Stomach (tissue), 9 donors: ENCODE measurements around the gene USP6. TPM values are rescaled to one million over a fixed set of nuclear protein-coding genes. Genes with fewer than 3 reads are reported as not detected.
"Not testable (repeated sequence)": the region's sequence is repeated elsewhere in the genome, so short reads cannot be mapped to it uniquely, and the experiment has no call there.

Experiments
- DNase-seq, 2 donors: peaks; one replicate each; pipeline versions ENCODE4 v3.0.0 to v3.0.0-alpha.2; 2013 to 2019
- H3K27ac ChIP-seq, 5 donors: fragments of 200-600 bp in 4 of 5; sonication (generic) in 4 of 5; one replicate each; pipeline ENCODE4 v1.5.1; 2013 to 2019; ENCODE audit warnings: mild to moderate bottlenecking in 1 of 5, moderate library complexity in 1 of 5
- H3K27me3 ChIP-seq, 3 donors: fragments of 200-600 bp; sonication (generic); one replicate each; pipeline ENCODE4 v1.5.1; 2017 to 2019; ENCODE audit warnings: mixed run types in 1 of 3
- H3K36me3 ChIP-seq, 4 donors: fragments of 200-600 bp; sonication (generic); 1 replicate in 3 of 4; 2 replicates in 1 of 4; pipeline ENCODE4 v1.5.1; 2016 to 2019
- H3K4me1 ChIP-seq, 4 donors: fragments of 200-600 bp; sonication (generic); one replicate each; pipeline ENCODE4 v1.5.1; 2016 to 2019
- H3K4me3 ChIP-seq, 4 donors: fragments of 200-600 bp; sonication (generic) in 3 of 4; one replicate each; pipeline ENCODE4 v1.5.1; 2016 to 2019; ENCODE audit warnings: mild to moderate bottlenecking in 1 of 4
- H3K9me3 ChIP-seq, 4 donors: fragments of 200-600 bp; sonication (generic); one replicate each; pipeline ENCODE4 v1.5.1; 2016 to 2019
- CTCF ChIP-seq, 7 experiments: fragments of 450-650 bp in 4 of 7; fragments of 200-600 bp in 3 of 7; sonication (generic) in 3 of 7; IDR thresholded peaks; one replicate each; pipeline ENCODE4 v1.5.1; 2016 to 2019; ENCODE audit warnings: antibody characterized with exemption in 7 of 7, control low read depth in 2 of 7, mild to moderate bottlenecking in 1 of 7
- EP300 ChIP-seq: sonication (generic); formaldehyde crosslinking; IDR thresholded peaks from one replicate; pipeline ENCODE4 v1.6.1; 2017; ENCODE audit warnings: antibody characterized with exemption
- POLR2A ChIP-seq, 4 donors: fragments of 450-650 bp; IDR thresholded peaks; one replicate each; pipeline ENCODE4 v1.6.1; 2016; ENCODE audit warnings: antibody characterized with exemption in 4 of 4, control low read depth in 2 of 4, mild to moderate bottlenecking in 1 of 4, moderate library complexity in 1 of 4
- POLR2AphosphoS5 ChIP-seq, 3 donors: sonication (generic); formaldehyde crosslinking; IDR thresholded peaks; one replicate each; pipeline ENCODE4 v1.6.1; 2016; ENCODE audit warnings: antibody characterized with exemption in 3 of 3
- WGBS, 5 donors: extraction: QIAGEN DNeasy Blood & Tissue Kit in 3 of 5; methylation state at CpG; one replicate each; pipeline versions ENCODE4 v1.1.5 to v1.1.7; 2013 to 2018; 5-methylcytosine and 5-hydroxymethylcytosine counted together
- intact Hi-C: fragments of 100-400 bp; cut with DNase I; formaldehyde crosslinking; loops from one replicate; pipeline ENCODE4 v1.15.1; 2023; ENCODE audit warnings: low total_unique reads
- polyA plus RNA-seq, 3 donors: library from polyadenylated mRNA; stranded (reverse); fragments of 200-250 nt; gene quantifications; one replicate each; pipeline ENCODE4 v1.2.3, GENCODE V29; 2013
- total RNA-seq, 5 donors: library from RNA; depleted of rRNA; stranded (reverse); fragments of >200 nt; gene quantifications; one replicate each; pipeline versions ENCODE4 v1.1.0 to v1.2.3, GENCODE V29; 2014 to 2016
- donor health status: healthy with polysubstance abuse.
- donor health status: Bipolar disorder and iron deficiency.
- donor health status: healthy.

Gene USP6
- total and polyA plus RNA-seq, 8 donors = 0.05 to 0.45 (median 0.18) TPM; not detected in 5

- intact Hi-C loops = no loop called here
- DNase-seq = peak in 1 of 2 donors; percentile 13
Measured at GRCh38 chr17:5131146-5131715, 15.4 kb downstream of the USP6 start.

GRCh38 chr17:5131799-5132502 is 16.1 kb downstream of the USP6 start:
- H3K27ac ChIP-seq, intact Hi-C loops, H3K36me3 ChIP-seq, H3K4me1 ChIP-seq, H3K9me3 ChIP-seq, H3K4me3 ChIP-seq: not testable (repeated sequence)
- H3K27me3 ChIP-seq = peaks cover 0 to 20% (median 0%) of the 10 kb centered on the region in 3 donors
- WGBS, 5 donors = 75 to 91% (median 81%) methylated on average over 13 to 16 of the region's 16 CpGs
- DNase-seq = peak in 1 of 2 donors; percentile 20

More at GRCh38 chr17:5131146-5131715, 15.4 kb downstream of the USP6 start:
- no peaks in the 10 kb centered on the region for H3K4me1 ChIP-seq
- H3K36me3 ChIP-seq = no peaks in the 10 kb centered on the region
- H3K9me3 ChIP-seq = no peaks in the 10 kb centered on the region
- no peak overlapping the region for H3K4me3 ChIP-seq
- no peak overlapping the region for H3K27ac ChIP-seq
- TF ChIP-seq POLR2A (IDR thresholded peaks at IDR 0.05) (no peak), POLR2AphosphoS5 (IDR thresholded peaks at IDR 0.05) (no peak), CTCF (IDR thresholded peaks at IDR 0.05) (no peak), EP300 (no peak)
- 80 to 89% (median 86%) methylated on average over 6 to 7 of the region's 7 CpGs for WGBS, 5 donors
- H3K27me3 ChIP-seq = peaks cover 0 to 26% (median 0%) of the 10 kb centered on the region in 3 donors

- DNase-seq = peak in 1 of 2 donors; percentile 10
- H3K36me3 ChIP-seq, H3K4me3 ChIP-seq, H3K27ac ChIP-seq, H3K4me1 ChIP-seq, H3K9me3 ChIP-seq, intact Hi-C loops: not testable (repeated sequence)
- H3K27me3 ChIP-seq = peaks cover 0 to 13% (median 0%) of the 10 kb centered on the region in 3 donors
- WGBS, 5 donors = 88 to 93% (median 89%) methylated on average over 12 to 15 of the region's 15 CpGs
Measured at GRCh38 chr17:5132503-5133225, 16.8 kb downstream of the USP6 start.

GRCh38 chr17:5133311-5133710 is 17.5 kb downstream of the USP6 start:
- Histone ChIP-seq H3K9me3 (no peaks in the 10 kb centered on the region), H3K36me3 (no peaks in the 10 kb centered on the region), H3K27ac (no peak overlapping the region), H3K27me3 (peaks cover 0 to 13% (median 0%) of the 10 kb centered on the region in 3 donors), H3K4me3 (no peak overlapping the region), H3K4me1 (no peaks in the 10 kb centered on the region)
- WGBS, 5 donors = 69 to 85% (median 76%) methylated on average over 7 to 8 of the region's 8 CpGs
- DNase-seq = no peak
- TF ChIP-seq EP300 (no peak), POLR2AphosphoS5 (IDR thresholded peaks at IDR 0.05) (no peak), CTCF (IDR thresholded peaks at IDR 0.05) (no peak), POLR2A (IDR thresholded peaks at IDR 0.05) (no peak)
- intact Hi-C loops = no loop called here

- peaks cover 0 to 13% (median 0%) of the 10 kb centered on the region in 3 donors for H3K27me3 ChIP-seq
- DNase-seq, intact Hi-C loops, H3K27ac ChIP-seq, H3K9me3 ChIP-seq, H3K36me3 ChIP-seq, H3K4me1 ChIP-seq, H3K4me3 ChIP-seq: not testable (repeated sequence)
- WGBS, 5 donors = 83 to 93% (median 89%) methylated on average over 8 of the region's 8 CpGs
Measured at GRCh38 chr17:5133961-5134360, 18.1 kb downstream of the USP6 start.

- peaks cover 0 to 13% (median 0%) of the 10 kb centered on the region in 3 donors for H3K27me3 ChIP-seq
- intact Hi-C loops, DNase-seq: not testable (repeated sequence)
Measured at GRCh38 chr17:5134571-5134970, 18.7 kb downstream of the USP6 start.

GRCh38 chr17:5135131-5135712 is 19.4 kb downstream of the USP6 start:
- H3K36me3 ChIP-seq, intact Hi-C loops, H3K4me1 ChIP-seq, H3K4me3 ChIP-seq, H3K9me3 ChIP-seq, H3K27ac ChIP-seq: not testable (repeated sequence)
- peak in 1 of 2 donors; percentile 11 for DNase-seq
- peaks cover 0 to 13% (median 0%) of the 10 kb centered on the region in 3 donors for H3K27me3 ChIP-seq
- WGBS, 5 donors = 70 to 81% (median 75%) methylated on average over 8 of the region's 8 CpGs

More at GRCh38 chr17:5134571-5134970, 18.7 kb downstream of the USP6 start:
- H3K4me1 ChIP-seq, H3K27ac ChIP-seq, H3K36me3 ChIP-seq, H3K4me3 ChIP-seq, H3K9me3 ChIP-seq: not testable (repeated sequence)
- 80 to 89% (median 84%) methylated on average over 11 of the region's 11 CpGs for WGBS, 5 donors
